H1 (cell line): ENCODE results near the gene DAPK3. TPM values are rescaled to one million over a fixed set of nuclear protein-coding genes. Genes with fewer than 3 reads are reported as not detected.
A peak's percentile ranks its signal among the peaks of the same experiment; 100 is the strongest.

ENCODE experiments used
- CTCF ChIA-PET: fragments of 300-600 bp; sonication (Branson Sonifier 250); formaldehyde crosslinking; loops from one replicate; lab custom pipeline; 2021; ENCODE audit not compliant: partially characterized antibody; lab: Charles Lee
- POLR2A ChIA-PET: fragments of 300-600 bp; sonication (Branson Sonifier 250); formaldehyde crosslinking; loops from one replicate; lab custom pipeline; 2021; ENCODE audit warnings: inconsistent platforms; ENCODE audit not compliant: partially characterized antibody; lab: Charles Lee
- DNase-seq, 2 experiments: peaks; one replicate each; pipeline versions ENCODE4 v3.0.0 to v3.0.0-alpha.2; 2010 to 2022; ENCODE audit warnings: low spot score in 2 of 2, low read depth in 1 of 2, mixed read lengths in 1 of 2
- FAIRE-seq: peaks from 2 replicates; lab custom pipeline; 2011; peaks lifted over from hg19 to GRCh38; lab: Jason Lieb, UNC
- H2AFZ ChIP-seq: 2 replicates; pipeline ENCODE4 v1.8.1; 2012; ENCODE audit warnings: low read length, inconsistent platforms
- H2AK5ac ChIP-seq: 2 replicates; pipeline ENCODE4 v1.6.1; 2013; ENCODE audit warnings: low read depth, low read length
- H2BK120ac ChIP-seq: replicated peaks from 2 replicates; pipeline ENCODE3; 2013; ENCODE audit warnings: low read depth, low read length, inconsistent platforms
- H2BK12ac ChIP-seq: 2 replicates; pipeline ENCODE4 v1.6.1; 2013; ENCODE audit warnings: low read depth, low read length
- H2BK15ac ChIP-seq: 2 replicates; pipeline ENCODE4 v1.6.1; 2013; ENCODE audit warnings: low read length
- H2BK20ac ChIP-seq: 2 replicates; pipeline ENCODE4 v1.6.1; 2013; ENCODE audit warnings: low read length
- H2BK5ac ChIP-seq: 2 replicates; pipeline ENCODE4 v1.6.1; 2013; ENCODE audit warnings: low read depth, low read length
- H3K14ac ChIP-seq: 2 replicates; pipeline ENCODE4 v1.6.1; 2013; ENCODE audit warnings: inconsistent platforms; ENCODE audit not compliant: insufficient read length
- H3K18ac ChIP-seq: 2 replicates; pipeline ENCODE4 v1.6.1; 2013; ENCODE audit warnings: low read length; ENCODE audit errors: extremely low read depth
- H3K23ac ChIP-seq: 2 replicates; pipeline ENCODE4 v1.6.1; 2013; ENCODE audit warnings: inconsistent platforms; ENCODE audit not compliant: insufficient read length
- H3K23me2 ChIP-seq: 2 replicates; pipeline ENCODE4 v1.6.1; 2013; ENCODE audit warnings: low read depth, low read length
- H3K27ac ChIP-seq: 2 replicates; pipeline ENCODE4 v1.6.1; 2011; ENCODE audit warnings: low read depth, low read length, inconsistent platforms
- H3K27me3 ChIP-seq, 4 experiments: replicated peaks in 1 of 4; 1 replicate in 1 of 4; 2 replicates in 3 of 4; pipeline versions ENCODE4 v1.6.1 to v1.8.1; 2011 to 2013; ENCODE audit warnings: low read length in 3 of 4, mild to moderate bottlenecking in 3 of 4, inconsistent platforms in 2 of 4, mixed read lengths in 2 of 4, moderate library complexity in 1 of 4; ENCODE audit not compliant: control insufficient read depth in 3 of 4, insufficient read depth in 3 of 4; ENCODE audit errors: extremely low read depth in 1 of 4
- H3K36me3 ChIP-seq, 4 experiments: 2 replicates each; pipeline versions ENCODE4 v1.6.1 to v1.8.1; 2011 to 2013; ENCODE audit warnings: mild to moderate bottlenecking in 4 of 4, low read length in 3 of 4, moderate library complexity in 2 of 4, control low read depth in 1 of 4, inconsistent platforms in 1 of 4; ENCODE audit not compliant: insufficient read depth in 4 of 4, control insufficient read depth in 2 of 4
- H3K4ac ChIP-seq: replicated peaks from 2 replicates; pipeline ENCODE3; 2013; ENCODE audit warnings: low read length, low read depth, mixed read lengths, inconsistent platforms; ENCODE audit not compliant: insufficient read length
- H3K4me1 ChIP-seq, 4 experiments: replicated peaks in 1 of 4; 1 replicate in 1 of 4; 2 replicates in 3 of 4; pipeline versions ENCODE4 v1.6.1 to v1.8.1; 2011 to 2013; ENCODE audit warnings: low read length in 3 of 4, inconsistent platforms in 2 of 4, mixed read lengths in 1 of 4; ENCODE audit not compliant: insufficient read depth in 4 of 4, control insufficient read depth in 3 of 4
- H3K4me2 ChIP-seq, 2 experiments: 2 replicates each; pipeline versions ENCODE4 v1.6.1 to v1.8.1; 2011 to 2013; ENCODE audit warnings: low read depth in 2 of 2, low read length in 2 of 2, control low read depth in 1 of 2, inconsistent platforms in 1 of 2, mild to moderate bottlenecking in 1 of 2; ENCODE audit not compliant: insufficient read depth in 1 of 2
- H3K4me3 ChIP-seq, 4 experiments: fragments of 200-600, 300-600 bp in 1 of 4; sonication (generic), shearing (Covaris generic), sonication (Bioruptor Twin) in 1 of 4; 2 replicates each; pipeline versions ENCODE4 v1.5.1 to v1.8.1; 2011 to 2016; ENCODE audit warnings: low read length in 4 of 4, low read depth in 3 of 4, control low read depth in 2 of 4, inconsistent platforms in 2 of 4, mild to moderate bottlenecking in 2 of 4, mixed read lengths in 1 of 4, moderate library complexity in 1 of 4; ENCODE audit not compliant: insufficient read depth in 2 of 4; ENCODE audit errors: extremely low read depth in 1 of 4
- H3K56ac ChIP-seq: replicated peaks from 2 replicates; pipeline ENCODE3; 2013; ENCODE audit warnings: low read depth, mild to moderate bottlenecking, mixed read lengths, low read length, inconsistent platforms; ENCODE audit not compliant: insufficient read length
- H3K79me1 ChIP-seq: 2 replicates; pipeline ENCODE4 v1.6.1; 2013; ENCODE audit warnings: low read depth, low read length, control low read depth
- H3K79me2 ChIP-seq, 2 experiments: 2 replicates each; pipeline versions ENCODE4 v1.6.1 to v1.8.1; 2012 to 2013; ENCODE audit warnings: low read length in 2 of 2, mild to moderate bottlenecking in 2 of 2, inconsistent platforms in 1 of 2; ENCODE audit not compliant: insufficient read depth in 2 of 2, control insufficient read depth in 1 of 2
- H3K9ac ChIP-seq, 4 experiments: replicated peaks in 1 of 4; 1 replicate in 1 of 4; 2 replicates in 3 of 4; pipeline versions ENCODE4 v1.6.1 to v1.8.1; 2011 to 2013; ENCODE audit warnings: low read depth in 3 of 4, low read length in 3 of 4, control low read depth in 2 of 4, mild to moderate bottlenecking in 2 of 4, moderate library complexity in 2 of 4, inconsistent platforms in 1 of 4; ENCODE audit errors: extremely low read depth in 1 of 4
- H3K9me3 ChIP-seq, 2 experiments: 2 replicates each; pipeline versions ENCODE4 v1.6.1 to v1.8.1; 2012 to 2013; ENCODE audit warnings: mild to moderate bottlenecking in 2 of 2, moderate library complexity in 2 of 2, control low read depth in 1 of 2, inconsistent platforms in 1 of 2, low read depth in 1 of 2, low read length in 1 of 2, mixed read lengths in 1 of 2; ENCODE audit not compliant: insufficient read depth in 2 of 2
- H4K20me1 ChIP-seq, 2 experiments: replicated peaks in 1 of 2; 2 replicates each; pipeline versions ENCODE3 to v1.8.1; 2011 to 2013; ENCODE audit warnings: inconsistent platforms in 2 of 2, low read length in 2 of 2, mild to moderate bottlenecking in 1 of 2; ENCODE audit not compliant: insufficient read depth in 2 of 2, control insufficient read depth in 1 of 2
- H4K5ac ChIP-seq: 2 replicates; pipeline ENCODE4 v1.6.1; 2013; ENCODE audit warnings: low read length, low read depth, mixed read lengths, inconsistent platforms; ENCODE audit not compliant: insufficient read length
- H4K8ac ChIP-seq: 2 replicates; pipeline ENCODE4 v1.8.0; 2013; ENCODE audit warnings: mild to moderate bottlenecking, moderate library complexity, low read length, inconsistent platforms; ENCODE audit not compliant: insufficient read depth; ENCODE audit errors: extremely low read depth
- H4K91ac ChIP-seq: replicated peaks from 2 replicates; pipeline ENCODE3; 2013; ENCODE audit warnings: low read length, mixed read lengths, inconsistent platforms; ENCODE audit not compliant: insufficient read length
- GTF2F1 ChIP-seq: IDR thresholded peaks from 2 replicates; pipeline ENCODE4 v1.6.1; 2012; ENCODE audit warnings: low read depth, low read length, improper control_type of control experiment, borderline replicate concordance
- KDM5A ChIP-seq: fragments of 200-600 bp; IDR thresholded peaks from 2 replicates; pipeline ENCODE4 v1.7.1; 2012; ENCODE audit warnings: mild to moderate bottlenecking, low read length, inconsistent platforms, mixed read lengths
- RFX5 ChIP-seq: IDR thresholded peaks from 2 replicates; pipeline ENCODE4 v1.6.1; 2011; ENCODE audit warnings: low read depth, low read length, improper control_type of control experiment, borderline replicate concordance
- SAP30 ChIP-seq: fragments of 300-600 bp; sonication (generic); IDR thresholded peaks from 2 replicates; pipeline ENCODE4 v1.7.1; 2012; ENCODE audit warnings: low read length, moderate library complexity, mild to moderate bottlenecking, inconsistent platforms; ENCODE audit not compliant: insufficient read depth, insufficient replicate concordance
- SIN3A ChIP-seq, 2 experiments: IDR thresholded peaks in 1 of 2; conservative IDR thresholded peaks in 1 of 2; 2 replicates each; pipeline ENCODE4 v1.6.1; 2011 to 2012; ENCODE audit warnings: low read length in 2 of 2, improper control_type of control experiment in 1 of 2, low read depth in 1 of 2, mild to moderate bottlenecking in 1 of 2
- SUZ12 ChIP-seq: fragments of 200-600 bp; sonication (generic); IDR thresholded peaks from 2 replicates; pipeline ENCODE4 v1.6.1; 2012; ENCODE audit warnings: mild to moderate bottlenecking, inconsistent platforms, low read length, moderate library complexity, mixed read lengths
- TAF1 ChIP-seq: IDR thresholded peaks from 2 replicates; pipeline ENCODE4 v1.6.1; 2011; ENCODE audit warnings: mild to moderate bottlenecking, low read depth, low read length
- TCF12 ChIP-seq: IDR thresholded peaks from 2 replicates; pipeline ENCODE4 v1.6.1; 2011; ENCODE audit warnings: low read depth, mild to moderate bottlenecking, low read length
- TEAD4 ChIP-seq: IDR thresholded peaks from 2 replicates; pipeline ENCODE4 v1.6.1; 2012; ENCODE audit warnings: low read depth, low read length, inconsistent platforms, mixed read lengths
- WGBS, 2 experiments: shearing (Covaris generic) in 1 of 2; methylation state at CpG; one replicate each; pipeline versions ENCODE4 v1.1.6 to v1.1.7; 2013 to 2015; ENCODE audit warnings: low lambda C conversion rate in 2 of 2, mixed read lengths in 2 of 2, inconsistent platforms in 1 of 2, low coverage in 1 of 2, missing lambda C conversion rate in 1 of 2; ENCODE audit not compliant: insufficient replicate concordance in 2 of 2, insufficient coverage in 1 of 2, insufficient read length in 1 of 2; ENCODE audit errors: extremely low coverage in 1 of 2, missing lambda C conversion rate in 1 of 2; 5-methylcytosine and 5-hydroxymethylcytosine counted together
- polyA plus RNA-seq, 7 experiments: library from polyadenylated mRNA; depleted of rRNA in 3 of 7; stranded (reverse) in 5 of 7; unstranded in 2 of 7; fragments of >200 nt in 5 of 7; fragments of 200-250 nt in 2 of 7; gene quantifications; 1 replicate in 5 of 7; 2 replicates in 1 of 7; 4 replicates in 1 of 7; pipeline versions ENCODE4 v1.2.1 to v1.2.3, GENCODE V29; 2011 to 2013; ENCODE audit warnings: missing spikeins in 2 of 7, mixed read lengths in 2 of 7
- total RNA-seq: library from RNA; stranded (reverse); fragmentation: NEBNext Ultra II Directional; extraction: Animal tissue kit (Norgen Biotek cat#: 25700); gene quantifications from 2 replicates; pipeline ENCODE4 v1.2.1, GENCODE V29; 2021
- TF ChIP-seq, protein P1 (sequence below), 3 experiments: IDR thresholded peaks; 1 replicate in 2 of 3; 2 replicates in 1 of 3; pipeline versions ENCODE4 v1.5.1 to v1.6.1; 2011; ENCODE audit warnings: low read length in 3 of 3, mild to moderate bottlenecking in 3 of 3, inconsistent platforms in 2 of 3, low read depth in 1 of 3, moderate library complexity in 1 of 3; ENCODE audit not compliant: insufficient read depth in 1 of 3; ENCODE audit errors: control extremely low read depth in 1 of 3

Gene DAPK3
- total and polyA plus RNA-seq, 2 of the 8 experiments (the other 6 are each of a cell fraction or from before 2014, with no cell fraction given): 53.2 to 78.1 TPM

DNA sequence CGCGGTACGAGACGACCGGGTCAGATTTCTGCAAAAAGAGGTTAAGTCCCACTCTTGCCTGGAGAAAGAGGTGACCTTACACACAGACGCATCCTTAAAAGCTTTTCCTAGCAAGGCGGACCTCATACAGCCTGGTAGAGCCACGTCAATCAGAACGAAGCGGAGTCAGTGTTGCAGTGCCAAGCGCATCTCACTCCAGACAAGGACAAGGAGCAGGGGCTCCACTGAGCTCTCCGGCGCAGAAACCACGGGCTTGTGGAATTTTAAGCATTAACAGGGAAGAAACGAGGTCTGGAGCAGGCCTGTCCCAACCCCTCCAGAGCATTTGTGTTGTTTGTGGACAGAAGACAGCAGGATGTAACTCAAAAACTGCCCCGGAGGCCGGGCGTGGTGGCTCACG is 7.2 kb upstream of the DAPK3 start:
- CTCF ChIA-PET: interaction anchor here (1.6 to 2.1 kb wide), 2 partner anchors 10 to 24 kb away, joined by 3 to 6 read pairs; no protein-coding TSS in a partner anchor
- no peak for TF ChIP-seq GTF2F1
- TF ChIP-seq TAF1: no peak
- no peak for TF ChIP-seq SUZ12
- no peak for TF ChIP-seq RFX5
- TF ChIP-seq TCF12: no peak
- TF ChIP-seq SAP30: no peak
- TF ChIP-seq, protein P1, sequence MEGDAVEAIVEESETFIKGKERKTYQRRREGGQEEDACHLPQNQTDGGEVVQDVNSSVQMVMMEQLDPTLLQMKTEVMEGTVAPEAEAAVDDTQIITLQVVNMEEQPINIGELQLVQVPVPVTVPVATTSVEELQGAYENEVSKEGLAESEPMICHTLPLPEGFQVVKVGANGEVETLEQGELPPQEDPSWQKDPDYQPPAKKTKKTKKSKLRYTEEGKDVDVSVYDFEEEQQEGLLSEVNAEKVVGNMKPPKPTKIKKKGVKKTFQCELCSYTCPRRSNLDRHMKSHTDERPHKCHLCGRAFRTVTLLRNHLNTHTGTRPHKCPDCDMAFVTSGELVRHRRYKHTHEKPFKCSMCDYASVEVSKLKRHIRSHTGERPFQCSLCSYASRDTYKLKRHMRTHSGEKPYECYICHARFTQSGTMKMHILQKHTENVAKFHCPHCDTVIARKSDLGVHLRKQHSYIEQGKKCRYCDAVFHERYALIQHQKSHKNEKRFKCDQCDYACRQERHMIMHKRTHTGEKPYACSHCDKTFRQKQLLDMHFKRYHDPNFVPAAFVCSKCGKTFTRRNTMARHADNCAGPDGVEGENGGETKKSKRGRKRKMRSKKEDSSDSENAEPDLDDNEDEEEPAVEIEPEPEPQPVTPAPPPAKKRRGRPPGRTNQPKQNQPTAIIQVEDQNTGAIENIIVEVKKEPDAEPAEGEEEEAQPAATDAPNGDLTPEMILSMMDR (IDR thresholded peaks at IDR 0.05; ENCODE audit: control extremely low read depth in 1 of 3, insufficient read depth in 1 of 3, low read depth in 1 of 3, low read length in 3 of 3): no peak
- no peak for TF ChIP-seq KDM5A
- TF ChIP-seq SIN3A (conservative IDR thresholded peaks at IDR 0.05 in 1 of 2, IDR thresholded peaks at IDR 0.05 in 1 of 2; ENCODE audit: low read depth in 1 of 2, low read length in 2 of 2): no peak
- TF ChIP-seq TEAD4: no peak

More for the DNA sequence above, 7.2 kb upstream of the DAPK3 start:
- Histone ChIP-seq H3K14ac (no peak overlapping the region), H3K36me3 (peaks cover 72 to 83% (median 80%) of the 10 kb centered on the region in 4 experiments), H2BK15ac (no peak overlapping the region), H3K27ac (no peak overlapping the region), H2BK5ac (no peak overlapping the region), H3K4me3 (no peak overlapping the region), H2AK5ac (no peak overlapping the region), H2AFZ (no peak overlapping the region), H3K4ac (no peak overlapping the region), H3K56ac (no peak overlapping the region), H2BK120ac (no peak overlapping the region), H3K4me2 (no peak overlapping the region), H3K9ac (no peak overlapping the region), H4K8ac (peak overlapping the region; percentile 90; the same call in 1 of the 2 replicates), H4K5ac (no peak overlapping the region), H4K20me1 (peaks cover 70% of the 10 kb centered on the region in 2 experiments), H3K23me2 (no peaks in the 10 kb centered on the region), H3K79me1 (peaks cover 13% of the 10 kb centered on the region), H3K27me3 (no peaks in the 10 kb centered on the region), H3K18ac (no peak overlapping the region), H3K23ac (no peak overlapping the region), H3K79me2 (peaks cover 3 to 47% of the 10 kb centered on the region in 2 experiments; a peak in 3 of 4 replicates), H3K4me1 (peaks cover 0 to 6% (median 2%) of the 10 kb centered on the region in 4 experiments; a peak in 5 of 7 replicates), H2BK12ac (no peak overlapping the region), H3K9me3 (no peaks in the 10 kb centered on the region), H4K91ac (no peak overlapping the region), H2BK20ac (no peak overlapping the region)
- 95% methylated on average over 19 of the region's 19 CpGs; no CpG with 5 or more reads in 1 of the 2 experiments for WGBS, 2 experiments
- POLR2A ChIA-PET: interaction anchor here (0.5 to 12.0 kb wide), 7 partner anchors 11 to 120 kb away, joined by 3 to 870 read pairs (median 3); partner anchors contain the start of gene DAPK3
- no peak for DNase-seq
- FAIRE-seq: no peak
